KMS-11 (cell line): ENCODE results near the gene TRMU.

ENCODE experiments used
- H2AFZ ChIP-seq: fragments of 200-600 bp; sonication (generic); 2 replicates; pipeline ENCODE4 v1.6.1; 2016; ENCODE audit warnings: antibody characterized with exemption, mixed run types, low read depth
- H3K27ac ChIP-seq: fragments of 200-600 bp; sonication (generic); 2 replicates; pipeline ENCODE4 v1.6.1; 2016; ENCODE audit warnings: mild to moderate bottlenecking, mixed run types
- H3K27me3 ChIP-seq: fragments of 200-600 bp; sonication (generic); 2 replicates; pipeline ENCODE4 v1.6.1; 2017; ENCODE audit warnings: mild to moderate bottlenecking, low read depth, mixed run types, moderate library complexity; ENCODE audit not compliant: insufficient read depth
- H3K36me3 ChIP-seq: fragments of 200-600 bp; sonication (generic); 2 replicates; pipeline ENCODE4 v1.6.1; 2017; ENCODE audit warnings: mild to moderate bottlenecking, mixed run types; ENCODE audit not compliant: insufficient read depth
- H3K4me1 ChIP-seq: fragments of 200-600 bp; sonication (generic); 2 replicates; pipeline ENCODE4 v1.6.1; 2016; ENCODE audit warnings: mild to moderate bottlenecking, low read depth, mixed run types; ENCODE audit not compliant: poor library complexity, severe bottlenecking
- H3K4me2 ChIP-seq: fragments of 200-600 bp; sonication (generic); 2 replicates; pipeline ENCODE4 v1.7.0; 2016; ENCODE audit warnings: mild to moderate bottlenecking, mixed run types
- H3K4me3 ChIP-seq: fragments of 200-600 bp; sonication (generic); IDR thresholded peaks from 2 replicates; pipeline ENCODE4 v1.6.1; 2017; ENCODE audit warnings: low read depth, low read length, mixed read lengths; ENCODE audit not compliant: insufficient read depth
- H3K79me2 ChIP-seq: fragments of 200-600 bp; sonication (generic); 2 replicates; pipeline ENCODE4 v1.6.1; 2016; ENCODE audit warnings: low read depth, mixed run types; ENCODE audit not compliant: insufficient read depth
- H3K9ac ChIP-seq: fragments of 200-600 bp; sonication (generic); 2 replicates; pipeline ENCODE4 v1.6.1; 2016; ENCODE audit warnings: mild to moderate bottlenecking, mixed run types
- H4K20me1 ChIP-seq: fragments of 200-600 bp; sonication (generic); 2 replicates; pipeline ENCODE4 v1.6.1; 2016; ENCODE audit warnings: mild to moderate bottlenecking, mixed run types; ENCODE audit not compliant: insufficient read depth
- CTCF ChIP-seq: fragments of 200-600 bp; sonication (generic); conservative IDR thresholded peaks from 2 replicates; pipeline ENCODE4 v1.6.1; 2017; ENCODE audit warnings: low read depth, mild to moderate bottlenecking, antibody characterized with exemption, low read length, moderate library complexity, mixed read lengths

The TRMU gene

DNA sequence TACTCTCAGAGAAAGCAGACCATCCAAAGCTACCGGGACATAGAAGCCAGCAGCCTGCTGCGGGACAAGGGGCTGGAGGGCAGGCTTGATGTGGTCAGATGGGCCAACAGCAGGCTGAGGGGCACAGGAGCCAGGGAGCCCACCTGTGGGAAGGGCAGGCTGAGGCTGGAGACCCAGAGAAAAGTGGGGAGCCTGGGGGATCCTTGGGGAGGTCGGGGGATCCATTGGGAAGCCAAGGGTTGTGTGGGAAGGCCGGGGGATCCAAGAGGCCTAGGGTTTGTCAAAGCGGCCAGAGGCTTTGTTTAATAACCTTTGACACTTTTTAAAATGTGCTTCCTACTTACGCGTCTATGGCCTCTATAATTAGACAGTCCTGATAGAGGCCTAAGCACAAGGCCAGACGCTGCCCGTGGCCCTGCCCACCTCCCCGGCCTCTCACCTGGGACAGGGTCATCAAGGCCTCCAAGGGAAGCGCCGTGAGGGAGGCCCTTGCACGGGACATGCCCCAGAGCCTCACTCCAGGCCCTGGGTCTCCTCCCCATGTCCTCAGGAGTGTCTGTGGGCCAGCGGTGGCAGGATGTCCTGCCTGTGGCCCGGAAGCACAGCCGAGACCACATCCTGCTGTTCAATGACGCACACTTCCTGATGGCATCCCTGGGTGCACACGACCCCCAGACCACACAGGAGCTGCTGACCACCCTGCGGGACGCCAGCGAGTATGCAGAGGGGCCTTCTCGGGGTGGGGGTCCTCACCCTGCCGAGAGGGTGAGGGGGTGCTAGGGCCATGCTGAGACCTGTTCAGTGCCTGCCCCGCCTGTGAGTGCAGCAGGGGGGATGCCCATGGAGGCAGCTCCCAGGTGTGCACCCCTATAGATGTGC, 47.4 kb upstream of the TRMU start:
- no peak overlapping the region for H3K9ac ChIP-seq
- no peaks in the 10 kb centered on the region for H4K20me1 ChIP-seq
- TF ChIP-seq CTCF: no peak
- H3K79me2 ChIP-seq: no peaks in the 10 kb centered on the region
- H3K4me1 ChIP-seq: peaks cover 5% of the 10 kb centered on the region
- H3K27ac ChIP-seq: no peak overlapping the region
- H3K4me3 ChIP-seq: no peak overlapping the region
- H3K27me3 ChIP-seq: no peaks in the 10 kb centered on the region
- no peak overlapping the region for H2AFZ ChIP-seq
- H3K36me3 ChIP-seq: no peaks in the 10 kb centered on the region
- H3K4me2 ChIP-seq: no peak overlapping the region

- Histone ChIP-seq H3K9ac (no peak overlapping the region), H3K27me3 (no peaks in the 10 kb centered on the region), H3K4me1 (peaks cover 13% of the 10 kb centered on the region), H3K27ac (no peak overlapping the region), H2AFZ (no peak overlapping the region), H3K79me2 (no peaks in the 10 kb centered on the region), H3K4me3 (no peak overlapping the region), H3K36me3 (no peaks in the 10 kb centered on the region), H3K4me2 (no peak overlapping the region), H4K20me1 (no peaks in the 10 kb centered on the region)
- no peak for TF ChIP-seq CTCF
Measured at GRCh38 chr22:46288846-46289243, 46.7 kb upstream of the TRMU start.

DNA sequence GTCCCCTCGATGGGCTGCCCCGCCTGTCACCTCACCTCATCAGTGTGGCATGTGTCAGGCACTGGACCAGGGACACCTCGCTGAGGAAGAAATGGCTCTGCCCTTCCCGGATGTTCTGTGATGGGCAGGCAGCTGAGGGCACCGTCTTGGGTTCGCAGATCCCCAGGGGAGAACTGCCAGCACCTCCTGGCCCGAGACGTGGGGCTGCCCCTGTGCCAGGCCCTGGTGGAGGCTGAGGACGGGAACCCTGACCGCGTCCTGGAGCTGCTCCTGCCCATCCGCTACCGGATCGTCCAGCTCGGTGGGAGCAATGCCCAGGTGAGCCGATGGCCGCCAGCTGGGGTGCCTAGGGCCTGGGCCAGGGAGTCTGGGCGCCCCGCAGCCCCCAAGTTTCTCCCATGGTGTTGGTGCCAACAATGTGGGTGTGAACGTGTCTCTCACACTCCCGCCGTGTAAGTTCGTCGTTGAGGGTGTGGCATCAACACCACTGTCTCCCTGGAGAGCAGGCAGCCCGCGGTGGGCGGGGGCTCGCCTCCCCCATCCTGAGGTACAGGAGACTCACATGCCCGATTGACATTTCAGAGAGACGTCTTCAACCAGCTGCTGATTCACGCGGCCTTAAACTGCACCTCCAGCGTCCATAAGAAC, 46.1 kb upstream of the TRMU start:
- no peaks in the 10 kb centered on the region for H4K20me1 ChIP-seq
- no peaks in the 10 kb centered on the region for H3K79me2 ChIP-seq
- no peak overlapping the region for H3K27ac ChIP-seq
- H3K4me3 ChIP-seq: no peak overlapping the region
- H3K27me3 ChIP-seq: no peaks in the 10 kb centered on the region
- no peak overlapping the region for H2AFZ ChIP-seq
- H3K4me1 ChIP-seq: peaks cover 17% of the 10 kb centered on the region
- H3K9ac ChIP-seq: no peak overlapping the region
- TF ChIP-seq CTCF: no peak
- H3K36me3 ChIP-seq: no peaks in the 10 kb centered on the region
- no peak overlapping the region for H3K4me2 ChIP-seq

DNA sequence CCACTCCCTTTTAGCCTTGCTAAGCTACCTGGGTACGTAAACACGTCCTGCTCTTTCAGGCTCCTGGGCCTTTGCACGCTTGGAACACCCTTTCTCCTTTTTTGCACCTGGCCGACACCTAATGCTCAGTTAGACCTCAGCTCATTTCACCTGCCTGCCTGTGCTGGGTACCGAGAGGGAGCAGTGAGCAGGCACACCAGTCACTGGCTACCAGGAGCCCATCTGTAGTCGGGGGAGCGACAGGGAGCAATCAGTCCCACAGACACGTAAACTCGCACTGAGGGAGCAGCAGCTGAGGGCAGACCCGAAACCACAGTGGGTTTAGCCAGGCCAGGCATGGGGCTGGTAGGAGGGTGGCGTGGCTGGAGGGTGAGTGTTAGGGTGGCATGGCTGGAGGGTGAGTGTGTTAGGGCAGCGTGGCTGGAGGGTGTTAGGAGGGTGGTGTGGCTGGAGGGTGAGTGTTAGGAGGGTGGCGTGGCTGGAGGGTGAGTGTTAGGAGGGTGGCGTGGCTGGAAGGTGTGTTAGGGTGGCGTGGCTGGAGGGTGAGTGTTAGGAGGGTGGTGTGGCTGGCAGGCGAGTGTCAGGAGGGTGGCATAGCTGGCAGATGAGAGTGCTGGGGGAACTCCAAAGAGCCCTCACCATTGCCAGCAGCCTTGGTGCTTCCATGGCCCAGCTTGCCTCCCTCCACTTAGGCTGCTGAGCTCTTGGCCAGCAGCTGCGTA, 45.2 kb upstream of the TRMU start:
- H3K4me3 ChIP-seq: no peak overlapping the region
- H2AFZ ChIP-seq: no peak overlapping the region
- no peak for TF ChIP-seq CTCF
- H3K79me2 ChIP-seq: no peaks in the 10 kb centered on the region
- H3K9ac ChIP-seq: no peak overlapping the region
- H4K20me1 ChIP-seq: no peaks in the 10 kb centered on the region
- no peak overlapping the region for H3K27ac ChIP-seq
- H3K27me3 ChIP-seq: no peaks in the 10 kb centered on the region
- peaks cover 24% of the 10 kb centered on the region for H3K4me1 ChIP-seq
- H3K4me2 ChIP-seq: no peak overlapping the region
- no peaks in the 10 kb centered on the region for H3K36me3 ChIP-seq
